HCEC 1CT (cell line): ENCODE measurements around the gene EDDM3A.
"Not testable (repeated sequence)": the region's sequence is repeated elsewhere in the genome, so short reads cannot be mapped to it uniquely, and the experiment has no call there.

ENCODE experiments used
- DNase-seq: peaks from one replicate; pipeline ENCODE4 v3.0.0-alpha.2; 2017

Gene EDDM3A

DNA sequence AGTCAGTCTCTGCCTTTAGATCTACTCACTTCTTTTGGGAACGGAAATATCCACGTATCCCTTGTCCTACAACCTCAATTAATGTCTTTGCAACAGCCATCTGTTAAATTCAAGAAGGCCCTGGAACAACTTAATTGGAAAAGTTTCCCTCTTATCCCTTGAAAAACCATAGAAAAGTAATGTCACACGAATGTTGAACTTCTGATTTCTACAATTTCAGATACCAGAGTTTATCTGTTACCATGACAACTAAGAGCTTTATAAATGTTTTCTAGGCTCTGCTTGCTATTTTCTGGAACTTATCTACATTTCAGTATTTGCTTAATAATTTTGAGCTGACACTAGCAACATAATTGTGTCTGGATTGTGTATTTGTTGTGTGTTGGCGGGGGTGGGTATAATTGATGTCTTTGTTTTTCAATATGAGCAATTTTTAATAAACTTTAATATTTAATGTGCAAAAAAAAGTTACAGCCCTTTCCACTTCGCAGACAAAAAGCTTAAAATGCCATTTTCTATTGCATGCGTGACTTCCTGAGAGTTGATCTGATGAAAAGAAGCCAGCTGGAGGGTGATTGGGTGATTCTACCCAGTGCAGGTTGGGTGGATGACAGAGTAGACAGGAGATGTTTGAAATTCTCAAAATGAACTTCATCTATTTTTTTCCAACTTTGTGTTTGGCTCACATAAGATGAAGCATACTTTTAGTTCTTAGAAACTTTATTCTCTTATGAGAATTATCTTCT is 11.8 kb upstream of the EDDM3A start:
- DNase-seq, result no peak

DNA sequence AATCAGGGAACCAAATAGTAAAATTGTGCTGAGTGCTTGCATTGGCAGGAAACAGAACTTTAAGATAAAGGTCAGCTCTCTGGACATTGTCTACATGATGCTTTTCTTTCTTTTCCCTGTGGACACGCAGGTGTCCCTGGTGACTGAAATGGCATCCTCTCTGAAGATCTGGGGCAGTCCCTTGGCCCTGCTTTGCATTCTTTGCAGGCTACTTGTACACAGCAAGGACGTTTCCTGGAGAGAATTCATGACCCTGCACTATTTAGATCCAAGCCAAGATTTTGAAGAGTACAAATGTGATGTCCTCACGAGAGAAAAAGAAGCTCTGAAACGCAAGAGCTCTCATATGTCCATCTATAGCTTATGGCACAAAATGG is 11.3 kb upstream of the EDDM3A start:
- DNase-seq, result no peak

DNA sequence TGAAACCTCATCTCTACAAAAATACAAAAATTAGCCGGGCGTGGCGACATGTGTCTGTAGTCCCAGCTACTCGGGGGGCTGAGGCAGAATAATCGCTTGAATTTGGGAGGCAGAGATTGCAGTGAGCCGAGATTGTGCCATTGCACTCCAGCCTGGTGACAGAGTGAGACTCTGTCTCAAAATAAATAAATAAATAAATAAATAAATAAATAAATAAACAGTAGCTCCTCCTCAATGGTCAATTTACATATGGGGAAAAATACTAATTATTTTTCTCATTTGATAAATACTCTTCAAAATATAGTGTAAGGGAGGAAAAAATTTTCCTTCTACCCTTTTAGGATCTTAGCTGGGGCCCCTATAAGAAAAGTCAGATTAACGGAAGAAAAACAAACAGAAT is 7.4 kb upstream of the EDDM3A start:
- DNase-seq, result not testable (repeated sequence)

DNA sequence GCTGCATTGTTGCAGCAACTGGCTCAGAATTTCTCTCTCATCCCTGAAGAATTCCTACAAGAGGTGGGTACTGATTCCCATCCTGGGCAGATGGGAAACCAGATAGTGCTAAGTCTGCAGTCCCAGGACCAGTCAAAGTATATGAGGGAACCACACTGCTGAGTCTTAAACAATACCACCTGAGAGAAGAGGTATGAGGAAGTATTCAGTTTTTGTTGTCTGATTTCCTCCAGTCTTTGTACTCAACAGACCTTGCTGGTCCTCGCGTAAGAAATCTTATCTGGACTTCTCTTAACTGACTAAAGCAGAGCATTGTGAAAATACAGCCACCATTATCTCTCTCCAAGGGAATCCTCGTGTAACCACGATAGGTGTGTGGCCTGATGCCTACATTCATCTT is 3.6 kb upstream of the EDDM3A start:
- no peak for DNase-seq

DNA sequence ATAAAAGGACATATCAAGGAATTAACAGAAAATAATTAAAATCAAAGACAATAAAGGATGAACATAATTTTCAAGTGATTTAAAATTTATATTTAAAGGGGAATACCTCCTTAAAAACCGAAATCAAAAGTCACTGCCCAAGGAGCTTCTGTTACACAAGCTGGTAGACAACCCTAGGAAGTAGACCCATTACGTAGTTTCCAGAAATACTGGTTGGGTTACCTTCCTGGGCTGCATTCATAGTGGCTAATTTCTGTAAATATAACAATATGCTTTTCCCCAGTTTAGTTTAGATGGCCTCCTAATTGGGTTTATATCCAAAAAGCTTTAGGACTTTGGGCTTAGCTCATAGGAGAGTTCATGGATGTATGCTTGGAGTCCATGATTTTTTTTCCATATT is 2.1 kb upstream of the EDDM3A start:
- DNase-seq, result no peak

DNA sequence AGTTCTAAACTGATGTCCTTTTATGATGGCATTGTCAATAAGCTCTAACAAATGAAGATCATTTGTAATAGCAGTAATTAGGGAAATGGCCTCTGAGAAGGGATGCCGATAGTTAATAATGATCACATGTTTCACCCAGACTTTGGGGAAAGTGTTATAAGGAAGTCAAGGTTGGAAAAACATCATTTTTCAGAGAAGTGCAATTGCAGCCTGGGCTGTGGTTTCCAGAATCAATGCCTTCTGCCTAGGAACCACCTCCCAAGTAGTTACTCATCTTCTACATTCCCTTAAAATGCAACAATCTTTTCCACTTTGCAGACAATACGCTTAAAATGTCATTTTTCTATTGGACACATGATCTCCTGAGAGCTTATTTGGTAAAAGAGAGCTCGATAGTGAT is 879 bp downstream of the EDDM3A start:
- DNase-seq, result no peak

DNA sequence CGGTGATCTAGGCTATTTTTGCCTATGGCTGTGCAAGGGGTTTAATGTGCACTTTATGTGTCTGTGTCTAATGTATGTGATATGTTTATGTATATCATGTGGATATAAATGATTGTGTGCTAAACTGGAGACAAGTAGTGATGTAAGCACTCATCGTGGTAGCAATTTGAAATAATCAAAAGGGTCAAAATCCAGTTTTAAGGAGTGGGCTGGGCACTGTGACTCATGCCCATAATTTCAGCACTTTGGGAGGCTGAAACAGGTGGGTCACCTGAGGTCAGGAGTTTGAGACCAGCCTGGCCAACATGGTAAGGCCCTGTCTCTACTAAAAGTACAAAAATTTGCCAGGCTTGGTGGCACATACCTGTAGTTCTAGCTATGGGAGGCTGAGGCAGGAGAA is 2.8 kb downstream of the EDDM3A start:
- DNase-seq, result no peak

DNA sequence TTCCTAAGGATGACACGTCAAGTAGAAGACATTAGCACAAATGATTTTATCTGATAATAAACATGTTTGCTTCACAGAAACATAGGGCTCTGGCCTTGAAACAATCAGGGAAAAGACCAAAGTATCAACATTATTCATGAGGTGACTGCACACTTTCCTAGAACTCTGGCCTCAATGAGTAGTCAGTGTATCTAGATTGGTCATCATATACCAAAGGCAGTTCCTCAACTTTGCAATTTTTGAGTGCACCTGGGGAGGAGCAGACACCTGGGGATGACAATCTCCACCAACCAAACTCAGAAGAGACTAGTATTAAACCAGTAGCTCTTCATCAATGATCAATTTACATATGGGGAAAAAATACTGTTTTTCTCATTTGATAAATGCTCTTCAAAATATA is 4.5 kb downstream of the EDDM3A start:
- DNase-seq, result no peak

DNA sequence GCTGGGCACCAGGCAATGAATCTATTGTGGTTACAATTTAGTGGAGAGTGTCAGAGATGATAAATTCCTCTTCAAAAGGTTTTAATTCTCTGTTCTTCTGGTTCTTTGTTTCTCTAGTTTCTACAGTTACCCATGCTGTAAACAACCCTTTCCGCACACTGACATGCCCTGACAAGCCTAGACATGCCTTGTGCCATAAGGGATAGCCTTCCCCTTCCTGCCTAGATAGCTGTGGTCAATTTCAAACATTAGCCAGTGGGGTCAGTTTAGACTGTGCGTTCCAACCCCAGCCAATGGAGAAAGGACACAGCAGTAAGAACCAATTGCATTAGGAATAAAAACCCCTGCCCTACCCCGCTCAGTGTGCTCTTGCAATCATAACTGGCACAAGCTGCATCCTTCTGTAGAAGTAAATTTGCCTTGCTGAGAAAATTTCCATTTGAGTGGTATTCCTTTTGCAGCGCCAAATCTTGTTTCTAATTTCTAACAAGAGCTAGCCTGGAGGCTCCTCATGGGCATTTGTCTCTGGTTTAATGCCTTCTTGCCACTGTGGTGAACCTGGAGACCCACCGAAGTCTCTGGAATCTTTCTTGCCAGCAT is 6.4 kb downstream of the EDDM3A start:
- no peak for DNase-seq

DNA sequence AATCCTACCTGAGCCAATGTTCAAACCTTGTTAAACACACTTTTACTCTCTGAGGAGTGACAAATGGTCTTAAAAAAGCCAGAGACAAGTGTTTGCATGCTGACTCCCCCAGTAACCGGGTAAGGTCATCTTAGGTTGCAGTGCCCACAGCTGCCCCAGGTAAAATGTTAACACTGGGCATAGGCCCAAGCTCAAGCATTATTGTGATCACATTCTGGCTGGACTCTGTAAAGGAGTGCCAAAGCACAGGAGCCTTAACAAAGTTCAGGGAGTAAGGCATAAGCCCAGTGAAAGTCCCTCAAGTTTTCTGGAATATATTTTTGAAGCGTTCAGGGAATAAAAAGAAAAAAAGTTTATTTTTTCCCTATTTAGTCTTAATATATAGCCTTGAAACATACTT is 8.6 kb downstream of the EDDM3A start:
- DNase-seq, result no peak

DNA sequence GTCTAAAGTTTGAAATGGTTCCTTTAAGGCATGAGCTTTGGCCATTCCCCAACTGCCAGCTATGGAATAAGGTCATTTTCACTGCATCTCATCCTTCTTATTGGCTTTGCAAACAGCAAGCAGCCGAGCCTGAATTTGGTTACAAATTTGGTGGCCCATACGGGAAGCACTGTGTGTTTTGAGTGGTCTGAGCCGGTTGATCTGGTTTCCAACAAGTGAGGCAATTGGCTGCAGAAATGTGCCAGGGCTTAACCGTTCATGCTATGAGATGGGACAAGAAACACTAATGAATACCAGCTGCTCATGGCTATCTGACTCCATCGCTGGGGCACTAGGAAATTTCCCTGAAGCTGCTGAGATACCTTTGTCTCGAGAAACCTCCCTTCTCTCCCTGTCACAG is 9.3 kb downstream of the EDDM3A start:
- no peak for DNase-seq

DNA sequence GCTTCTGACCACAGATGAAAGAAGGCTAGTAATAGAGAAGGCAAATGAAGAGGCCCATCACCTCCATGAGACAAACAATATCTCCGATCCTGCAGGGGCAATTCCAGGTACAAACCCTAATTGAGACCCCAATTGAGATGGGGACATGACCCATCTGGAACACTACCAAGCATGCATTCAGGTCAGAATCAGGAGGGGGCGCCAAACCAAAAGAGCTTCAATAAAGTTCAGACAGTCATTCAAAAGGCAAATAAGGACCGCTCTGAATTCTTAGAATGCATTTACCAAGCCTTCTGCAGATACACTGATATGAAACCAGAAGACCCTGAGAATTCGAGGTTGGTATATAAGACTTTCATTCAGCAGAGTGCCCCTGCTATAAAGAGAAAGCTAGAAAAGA is 12.3 kb downstream of the EDDM3A start:
- DNase-seq, result no peak

DNA sequence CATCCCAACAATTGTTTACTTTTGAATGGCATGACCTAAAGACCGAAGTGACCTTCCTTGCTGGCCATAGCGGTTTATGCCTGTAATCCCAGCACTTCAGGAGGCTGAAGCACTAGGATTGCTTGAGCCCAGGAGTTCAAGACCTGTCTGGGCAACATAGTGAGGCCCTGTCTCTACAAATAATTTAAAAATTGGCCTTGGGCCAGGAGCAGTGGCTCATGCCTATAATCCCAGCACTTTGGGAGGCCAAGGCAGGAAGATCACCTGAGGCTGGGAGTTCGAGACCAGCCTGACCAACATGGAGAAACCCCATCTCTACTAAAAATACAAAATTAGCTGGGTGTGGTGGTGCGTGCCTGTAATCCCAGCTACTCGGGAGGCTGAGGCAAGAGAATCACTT is 13.8 kb downstream of the EDDM3A start:
- not testable (repeated sequence) for DNase-seq

DNA sequence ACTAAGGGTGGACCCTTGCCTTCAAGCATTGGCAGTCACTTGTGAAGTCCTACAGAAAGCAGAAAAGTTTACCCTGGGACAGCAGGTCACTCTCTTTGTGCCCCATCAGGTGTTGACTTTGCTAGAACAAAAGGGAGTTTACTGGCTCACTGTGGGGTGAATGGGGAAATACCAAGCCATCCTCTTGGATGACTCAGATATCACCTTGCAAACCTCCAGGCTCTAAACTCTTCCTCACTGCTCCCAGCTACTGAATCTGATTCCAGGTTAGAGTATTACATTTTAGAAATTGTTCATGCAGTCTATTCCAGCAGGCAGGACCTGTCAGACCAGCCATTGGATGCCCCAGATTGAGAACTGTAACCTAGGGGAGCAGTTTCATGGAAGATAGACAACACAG is 15.3 kb downstream of the EDDM3A start:
- DNase-seq, result no peak

DNA sequence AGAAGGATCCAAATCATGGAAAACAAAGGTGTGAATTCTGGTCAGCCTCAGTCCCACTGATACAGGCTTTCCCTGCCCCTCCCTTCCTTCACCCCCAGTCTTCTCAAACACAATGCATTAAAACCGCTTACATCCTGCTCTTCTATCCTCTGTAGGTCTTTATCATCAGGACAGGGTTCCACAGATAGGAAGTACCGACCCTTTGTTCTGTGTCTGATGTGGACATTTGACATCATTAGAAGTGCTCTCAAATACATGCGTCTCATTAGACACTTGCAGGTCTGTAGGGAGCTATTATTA is 22.9 kb downstream of the EDDM3A start:
- DNase-seq, result no peak

DNA sequence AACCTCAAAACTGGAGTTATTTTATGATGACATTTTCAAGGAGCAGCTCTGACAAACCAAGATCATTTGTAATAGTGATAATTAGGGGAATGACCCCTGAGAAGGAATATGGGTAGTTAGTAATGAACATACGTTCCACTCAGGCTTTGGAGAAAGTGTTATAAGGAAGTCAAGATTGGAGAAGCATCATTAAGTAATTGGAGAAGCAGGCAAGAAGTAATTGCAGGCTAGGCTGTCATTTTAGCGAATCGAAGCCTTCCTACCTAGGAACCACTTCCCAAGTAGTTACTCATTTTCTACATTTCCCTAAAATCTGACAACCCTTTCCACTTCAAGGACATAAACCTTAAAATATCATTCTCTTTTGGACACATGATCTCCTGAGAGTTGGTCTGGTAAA is 23.7 kb downstream of the EDDM3A start:
- no peak for DNase-seq

DNA sequence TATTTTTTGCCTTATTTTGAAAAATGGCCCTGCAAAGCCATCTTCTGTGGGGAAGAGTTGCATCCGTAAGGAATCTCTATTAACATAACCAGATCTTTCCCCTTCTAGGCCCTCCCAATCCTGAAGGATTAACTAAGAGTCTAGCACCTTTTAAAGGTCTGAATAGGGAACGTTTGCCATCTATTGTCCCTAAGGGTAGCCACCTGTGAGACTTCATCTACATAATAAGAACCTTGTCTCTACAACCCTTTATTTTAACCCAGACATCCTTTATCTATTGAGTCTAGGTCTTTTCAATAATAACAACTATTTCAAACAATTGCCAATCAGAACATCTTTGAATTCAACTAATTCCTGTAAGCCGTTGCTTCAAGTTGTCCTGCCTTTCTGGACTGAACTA is 27.0 kb downstream of the EDDM3A start:
- DNase-seq, result no peak

DNA sequence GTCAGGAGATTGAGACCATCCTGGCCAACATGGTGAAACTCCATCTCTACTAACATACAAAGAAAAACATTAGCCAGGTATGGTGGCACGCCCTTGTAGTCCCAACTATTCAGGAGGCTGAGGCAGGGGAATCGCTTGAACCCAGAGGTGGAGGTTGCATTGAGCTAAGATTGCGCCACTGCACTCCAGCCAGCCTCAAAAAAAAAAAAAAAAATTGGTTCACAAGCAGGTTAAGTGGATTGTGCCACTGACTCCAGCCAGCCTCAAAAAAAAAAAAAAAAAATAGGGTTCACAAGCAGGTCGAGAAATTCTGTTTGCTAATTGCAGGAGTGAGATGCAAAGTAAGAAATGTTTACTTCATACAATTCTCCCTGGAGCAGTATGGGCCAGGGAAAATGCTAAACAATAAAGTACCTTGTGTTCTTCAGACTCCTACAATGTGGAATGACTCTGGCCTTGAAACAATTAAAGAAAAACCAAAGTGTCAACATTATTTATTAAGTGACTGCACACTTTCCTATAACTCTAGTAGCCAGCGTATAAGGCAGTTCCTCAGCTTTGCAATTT is 28.7 kb downstream of the EDDM3A start:
- DNase-seq, result no peak

DNA sequence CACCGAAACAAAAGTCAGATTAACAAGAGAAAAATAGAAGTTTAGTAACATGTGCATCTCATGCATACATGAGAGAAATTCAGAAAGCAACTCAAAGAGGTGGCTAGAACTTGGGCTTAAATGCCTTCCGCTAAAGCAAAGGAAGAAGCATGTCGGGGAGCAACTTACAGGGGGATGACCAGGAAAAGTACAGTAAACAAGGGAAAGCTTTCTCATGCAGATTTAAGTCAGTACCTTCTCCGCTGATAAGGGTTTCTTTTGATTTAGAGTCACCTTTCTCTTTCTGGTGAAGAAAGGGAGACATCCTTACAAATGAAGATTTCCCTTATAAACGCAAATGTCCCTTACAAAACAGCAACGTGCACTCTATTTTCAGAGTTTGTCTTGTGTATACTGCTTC is 29.4 kb downstream of the EDDM3A start:
- no peak for DNase-seq

DNA sequence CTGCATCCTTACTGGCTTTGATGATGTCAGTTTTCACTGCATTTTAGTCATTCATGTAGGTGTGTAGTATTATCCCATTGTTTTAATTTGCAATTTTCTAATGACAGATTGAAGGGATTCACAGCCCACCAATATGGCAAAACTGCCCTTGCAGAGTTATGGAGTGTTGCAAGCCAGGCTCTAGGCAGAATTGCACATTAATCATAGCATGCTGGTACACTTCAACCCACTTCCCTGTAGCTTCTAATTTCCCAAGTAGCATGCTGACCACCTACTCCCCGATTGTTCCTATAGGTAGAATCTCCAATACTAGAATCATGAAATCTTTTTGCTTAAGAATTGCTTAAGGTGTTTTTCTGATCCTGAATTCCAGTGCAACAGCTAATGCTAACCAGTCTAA is 30.2 kb downstream of the EDDM3A start:
- DNase-seq, result no peak

DNA sequence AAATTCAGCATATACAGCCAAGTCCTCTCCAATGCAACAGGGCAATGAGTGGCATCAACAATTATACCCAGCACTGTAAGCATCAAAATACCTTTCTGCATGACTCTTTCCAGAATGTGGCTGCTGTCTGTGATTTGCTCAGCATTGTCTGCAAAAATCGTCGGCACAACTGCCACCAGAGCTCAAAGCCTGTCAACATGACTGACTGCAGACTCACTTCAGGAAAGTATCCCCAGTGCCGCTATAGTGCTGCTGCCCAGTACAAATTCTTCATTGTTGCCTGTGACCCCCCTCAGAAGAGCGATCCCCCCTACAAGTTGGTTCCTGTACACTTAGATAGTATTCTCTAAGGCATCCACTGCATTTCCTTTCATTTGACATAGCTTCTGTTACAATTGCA is 36.1 kb downstream of the EDDM3A start:
- no peak for DNase-seq

DNA sequence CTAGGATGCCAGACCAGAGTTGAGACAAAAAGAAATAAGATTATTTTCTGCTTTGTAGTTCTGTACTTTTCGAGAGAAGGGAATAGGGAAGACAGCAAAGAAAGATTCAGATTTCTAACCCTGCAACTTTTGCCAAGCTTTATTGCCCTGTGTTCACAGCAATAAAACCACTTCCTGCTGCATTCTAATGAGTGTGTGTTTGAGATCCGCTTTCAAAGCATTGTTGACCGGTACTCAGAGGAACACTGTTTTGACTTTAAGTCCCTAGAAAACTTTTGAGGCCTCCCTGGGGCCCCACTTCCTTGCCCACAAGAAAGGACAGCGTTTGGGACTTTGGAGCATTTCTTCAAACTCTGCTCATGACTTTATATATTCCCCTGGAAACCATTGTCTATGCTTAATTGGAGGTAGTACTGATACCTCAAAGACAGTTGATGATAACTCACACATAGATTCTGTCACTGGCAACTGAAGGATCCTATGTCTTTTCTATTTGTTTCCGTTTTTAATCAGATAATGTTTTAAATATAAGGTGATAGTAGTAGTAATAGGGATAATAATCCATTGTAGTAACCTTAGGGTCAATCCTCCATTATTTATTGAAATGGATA is 36.7 kb downstream of the EDDM3A start:
- no peak for DNase-seq

DNA sequence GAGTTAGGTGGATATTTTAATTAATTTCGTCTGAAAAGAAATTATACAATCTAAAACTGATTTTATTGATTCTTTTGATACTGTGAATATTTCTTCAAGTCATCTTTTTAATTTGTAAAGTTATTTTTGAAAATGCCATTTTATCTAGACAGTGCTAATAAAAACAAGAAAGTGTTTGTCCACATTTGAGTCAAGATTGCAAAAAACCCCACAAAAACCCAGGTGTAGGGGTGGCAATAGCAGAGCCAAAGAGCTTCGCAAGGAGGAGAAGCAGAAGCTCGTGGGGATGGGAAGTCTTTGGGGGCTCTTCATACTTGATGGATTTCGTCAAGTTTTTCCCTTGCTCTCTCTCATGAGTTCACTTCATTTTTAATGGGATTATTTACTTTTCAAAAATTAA is 41.3 kb downstream of the EDDM3A start:
- DNase-seq, result no peak

DNA sequence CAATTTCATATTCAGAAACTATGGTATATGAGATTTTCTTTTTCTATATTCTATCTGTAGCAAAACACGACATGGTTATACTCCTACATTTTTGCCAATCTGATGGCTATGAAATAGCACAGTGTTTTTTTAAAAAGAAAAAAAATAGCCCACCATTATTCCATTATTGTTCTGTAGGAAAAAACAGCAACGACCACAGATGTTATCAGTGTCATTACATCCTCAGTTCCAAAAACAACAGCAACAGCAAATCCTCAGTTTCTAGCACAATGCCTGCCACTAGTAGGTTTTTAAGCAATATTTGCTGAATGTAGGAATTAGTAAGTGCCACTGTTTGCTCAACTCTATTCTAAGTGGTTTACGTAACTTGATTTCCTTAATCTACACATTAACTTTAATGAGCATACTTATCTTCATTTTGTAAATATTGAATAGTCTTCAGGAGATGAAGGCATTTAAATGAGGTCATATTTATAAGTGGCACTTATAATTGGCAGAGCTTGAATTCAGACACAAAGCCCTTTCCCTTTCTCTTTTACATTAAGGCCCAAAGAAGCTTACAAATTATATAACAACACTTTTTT is 43.6 kb downstream of the EDDM3A start:
- no peak for DNase-seq
